DND-41 (cell line): Measurements from ENCODE around the gene CA14.

ENCODE experiments used
- EZH2 ChIP-seq: IDR thresholded peaks from 3 replicates; pipeline ENCODE4 v1.6.1; 2012; ENCODE audit warnings: borderline replicate concordance, low read depth, mild to moderate bottlenecking, moderate library complexity, low read length, inconsistent platforms; ENCODE audit not compliant: severe bottlenecking
- TF ChIP-seq, protein P1 (sequence below): IDR thresholded peaks from 2 replicates; pipeline ENCODE4 v1.5.1; 2012; ENCODE audit warnings: borderline replicate concordance, low read length, moderate library complexity, mild to moderate bottlenecking; ENCODE audit not compliant: poor library complexity, severe bottlenecking; ENCODE audit errors: extremely low read depth

GRCh38 chr1:150234309-150234565, 23.3 kb upstream of the CA14 start:
- TF ChIP-seq, protein P1, sequence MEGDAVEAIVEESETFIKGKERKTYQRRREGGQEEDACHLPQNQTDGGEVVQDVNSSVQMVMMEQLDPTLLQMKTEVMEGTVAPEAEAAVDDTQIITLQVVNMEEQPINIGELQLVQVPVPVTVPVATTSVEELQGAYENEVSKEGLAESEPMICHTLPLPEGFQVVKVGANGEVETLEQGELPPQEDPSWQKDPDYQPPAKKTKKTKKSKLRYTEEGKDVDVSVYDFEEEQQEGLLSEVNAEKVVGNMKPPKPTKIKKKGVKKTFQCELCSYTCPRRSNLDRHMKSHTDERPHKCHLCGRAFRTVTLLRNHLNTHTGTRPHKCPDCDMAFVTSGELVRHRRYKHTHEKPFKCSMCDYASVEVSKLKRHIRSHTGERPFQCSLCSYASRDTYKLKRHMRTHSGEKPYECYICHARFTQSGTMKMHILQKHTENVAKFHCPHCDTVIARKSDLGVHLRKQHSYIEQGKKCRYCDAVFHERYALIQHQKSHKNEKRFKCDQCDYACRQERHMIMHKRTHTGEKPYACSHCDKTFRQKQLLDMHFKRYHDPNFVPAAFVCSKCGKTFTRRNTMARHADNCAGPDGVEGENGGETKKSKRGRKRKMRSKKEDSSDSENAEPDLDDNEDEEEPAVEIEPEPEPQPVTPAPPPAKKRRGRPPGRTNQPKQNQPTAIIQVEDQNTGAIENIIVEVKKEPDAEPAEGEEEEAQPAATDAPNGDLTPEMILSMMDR, result no peak
- no peak for TF ChIP-seq EZH2
